Measurements from ENCODE around the gene CDH13. TPM values are rescaled to one million over a fixed set of nuclear protein-coding genes. Genes with fewer than 3 reads are reported as not detected.

Gene CDH13
- total and polyA plus RNA-seq, 7 donors, result 6.1 to 30.7 (median 22.8) TPM

DNA sequence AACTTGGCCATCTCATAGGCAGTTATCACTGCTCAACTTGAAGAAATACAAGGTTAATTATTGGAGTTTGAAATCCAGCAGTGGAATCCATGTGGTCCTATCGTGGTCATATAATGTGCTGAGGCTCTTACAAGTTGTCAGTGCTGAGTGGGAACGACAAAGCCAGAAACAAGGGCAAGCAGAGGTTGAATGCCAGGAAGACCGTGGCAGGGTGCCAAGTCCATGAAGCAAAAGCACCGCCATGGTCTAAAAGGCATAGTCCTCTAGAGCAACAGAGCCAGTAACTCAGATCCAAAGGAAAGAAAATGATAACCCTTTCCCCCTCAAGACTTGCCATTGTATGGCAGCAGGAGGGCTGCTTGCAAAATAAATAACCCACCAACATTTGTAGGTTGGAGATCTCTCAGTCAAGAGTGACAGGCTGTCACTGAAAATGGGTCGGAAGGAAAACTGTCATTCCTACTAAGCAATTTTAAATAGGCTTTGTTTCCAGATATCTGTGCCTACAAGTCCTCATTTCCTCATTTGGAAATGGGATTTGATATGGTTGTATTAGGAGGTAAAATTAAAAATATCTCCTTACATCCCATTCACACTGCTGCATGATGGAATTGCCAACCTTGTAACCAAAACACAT, 1144.7 kb downstream of the CDH13 start:
- Histone ChIP-seq H3K36me3 (ENCODE audit: insufficient read depth in 1 of 2, low read depth in 1 of 2) (no peaks in the 10 kb centered on the region), H3K4me1 (peaks cover 5% of the 10 kb centered on the region), H3K9me3 (no peaks in the 10 kb centered on the region), H3K27ac (no peak overlapping the region), H3K27me3 (ENCODE audit: insufficient read depth in 3 of 3, low read length in 2 of 3) (no peaks in the 10 kb centered on the region), H3K4me3 (no peak overlapping the region)
- 25 to 38% (median 28%) methylated on average over 5 of the region's 5 CpGs for WGBS, 3 donors
- ATAC-seq (peak in 3 of 4 donors; percentile 42 to 72 (median 52)), DNase-seq (peak; percentile 36 to 68)
- intact Hi-C loops (cut with DNase I), result no loop called here
- TF ChIP-seq, protein P1, sequence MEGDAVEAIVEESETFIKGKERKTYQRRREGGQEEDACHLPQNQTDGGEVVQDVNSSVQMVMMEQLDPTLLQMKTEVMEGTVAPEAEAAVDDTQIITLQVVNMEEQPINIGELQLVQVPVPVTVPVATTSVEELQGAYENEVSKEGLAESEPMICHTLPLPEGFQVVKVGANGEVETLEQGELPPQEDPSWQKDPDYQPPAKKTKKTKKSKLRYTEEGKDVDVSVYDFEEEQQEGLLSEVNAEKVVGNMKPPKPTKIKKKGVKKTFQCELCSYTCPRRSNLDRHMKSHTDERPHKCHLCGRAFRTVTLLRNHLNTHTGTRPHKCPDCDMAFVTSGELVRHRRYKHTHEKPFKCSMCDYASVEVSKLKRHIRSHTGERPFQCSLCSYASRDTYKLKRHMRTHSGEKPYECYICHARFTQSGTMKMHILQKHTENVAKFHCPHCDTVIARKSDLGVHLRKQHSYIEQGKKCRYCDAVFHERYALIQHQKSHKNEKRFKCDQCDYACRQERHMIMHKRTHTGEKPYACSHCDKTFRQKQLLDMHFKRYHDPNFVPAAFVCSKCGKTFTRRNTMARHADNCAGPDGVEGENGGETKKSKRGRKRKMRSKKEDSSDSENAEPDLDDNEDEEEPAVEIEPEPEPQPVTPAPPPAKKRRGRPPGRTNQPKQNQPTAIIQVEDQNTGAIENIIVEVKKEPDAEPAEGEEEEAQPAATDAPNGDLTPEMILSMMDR (IDR thresholded peaks at IDR 0.05), result no peak

DNA sequence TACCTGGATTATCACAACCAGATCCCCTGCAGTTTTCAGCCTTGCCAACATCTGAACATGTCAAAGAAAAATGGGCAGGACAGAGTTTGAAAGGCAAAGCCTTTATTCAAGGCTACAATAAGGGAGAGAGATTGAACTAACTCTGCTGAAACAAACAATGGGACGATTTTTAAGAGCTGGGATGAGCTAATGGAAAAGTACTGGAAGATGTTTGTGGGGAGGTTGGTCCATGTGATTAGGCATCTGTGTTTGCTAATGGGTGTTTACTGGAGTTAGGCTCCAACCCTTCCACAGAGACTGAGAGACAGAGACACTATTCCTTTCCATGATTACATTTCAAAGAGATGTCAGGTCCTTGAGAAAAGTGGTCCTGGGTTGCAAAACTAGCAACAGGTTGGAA, 1146.0 kb downstream of the CDH13 start:
- no peak for DNase-seq
- intact Hi-C loops (cut with DNase I), result no loop called here
- WGBS, 3 donors, result 41 to 49% (median 48%) methylated on average over 1 of the region's 1 CpG
- no peak overlapping the region for H3K27ac ChIP-seq
- H3K4me3 ChIP-seq, result no peak overlapping the region
- TF ChIP-seq, protein P1 (IDR thresholded peaks at IDR 0.05), result no peak
- H3K27me3 ChIP-seq (ENCODE audit: insufficient read depth in 3 of 3, low read length in 2 of 3), result no peaks in the 10 kb centered on the region
- H3K36me3 ChIP-seq (ENCODE audit: insufficient read depth in 1 of 2, low read depth in 1 of 2), result no peaks in the 10 kb centered on the region
- no peaks in the 10 kb centered on the region for H3K9me3 ChIP-seq
- no peak for ATAC-seq
- H3K4me1 ChIP-seq, result peaks cover 5% of the 10 kb centered on the region

DNA sequence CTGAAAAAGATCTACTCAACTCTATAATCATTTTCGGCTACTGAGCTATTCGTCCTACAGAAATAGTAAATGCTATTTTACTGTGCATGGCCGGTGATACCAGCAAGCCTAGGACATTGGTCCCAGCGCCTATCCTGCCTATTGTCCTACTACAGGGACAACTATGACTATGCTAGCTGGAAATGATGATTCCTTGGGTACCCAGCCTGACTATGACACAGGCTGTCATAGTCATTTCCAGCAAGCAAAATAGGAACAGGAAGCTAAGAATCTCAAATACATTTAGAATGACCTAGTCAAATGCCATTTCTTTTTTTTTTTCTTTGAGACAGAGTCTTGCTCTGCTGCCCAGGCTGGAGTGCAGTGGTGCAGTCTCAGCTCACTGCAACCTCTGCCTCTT, 1147.3 kb downstream of the CDH13 start:
- 92 to 96% (median 94%) methylated on average over 4 of the region's 4 CpGs for WGBS, 3 donors
- no peaks in the 10 kb centered on the region for H3K27me3 ChIP-seq (ENCODE audit: insufficient read depth in 3 of 3, low read length in 2 of 3)
- no peaks in the 10 kb centered on the region for H3K36me3 ChIP-seq (ENCODE audit: insufficient read depth in 1 of 2, low read depth in 1 of 2)
- TF ChIP-seq, protein P1 (IDR thresholded peaks at IDR 0.05), result no peak
- peaks cover 5% of the 10 kb centered on the region for H3K4me1 ChIP-seq
- ATAC-seq (no peak), DNase-seq (no peak)
- no peak overlapping the region for H3K27ac ChIP-seq
- no peak overlapping the region for H3K4me3 ChIP-seq
- no peaks in the 10 kb centered on the region for H3K9me3 ChIP-seq
- intact Hi-C loops (cut with DNase I), result no loop called here

DNA sequence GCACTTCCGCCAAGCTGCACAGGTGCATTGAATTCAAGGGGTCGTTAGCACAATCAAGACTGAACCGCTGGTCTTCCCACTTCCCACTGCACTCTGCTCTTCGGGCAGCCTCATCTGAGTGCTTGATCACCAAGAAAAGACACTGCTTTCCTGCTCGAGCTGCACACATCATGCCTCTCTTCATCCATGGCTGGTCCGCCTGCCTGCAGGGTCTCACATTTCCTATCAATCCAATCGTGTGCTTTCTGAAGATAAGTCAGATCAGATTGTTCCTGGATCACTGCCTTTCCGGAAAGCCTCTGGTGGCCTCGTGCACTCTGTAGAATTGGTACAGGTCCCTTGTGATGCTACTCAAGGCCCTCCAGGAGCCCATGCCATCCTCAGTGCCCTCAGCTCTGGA, 1150.2 kb downstream of the CDH13 start:
- no peaks in the 10 kb centered on the region for H3K9me3 ChIP-seq
- TF ChIP-seq, protein P1 (IDR thresholded peaks at IDR 0.05), result no peak
- DNase-seq, result no peak
- no peaks in the 10 kb centered on the region for H3K36me3 ChIP-seq (ENCODE audit: insufficient read depth in 1 of 2, low read depth in 1 of 2)
- no peak overlapping the region for H3K4me3 ChIP-seq
- H3K27me3 ChIP-seq (ENCODE audit: insufficient read depth in 3 of 3, low read length in 2 of 3), result no peaks in the 10 kb centered on the region
- H3K4me1 ChIP-seq, result no peaks in the 10 kb centered on the region
- no peak for ATAC-seq
- intact Hi-C loops (cut with DNase I), result no loop called here
- H3K27ac ChIP-seq, result no peak overlapping the region
- whole genome bisulfite sequencing, 3 donors, result 60 to 75% (median 61%) methylated on average over 9 of the region's 9 CpGs

DNA sequence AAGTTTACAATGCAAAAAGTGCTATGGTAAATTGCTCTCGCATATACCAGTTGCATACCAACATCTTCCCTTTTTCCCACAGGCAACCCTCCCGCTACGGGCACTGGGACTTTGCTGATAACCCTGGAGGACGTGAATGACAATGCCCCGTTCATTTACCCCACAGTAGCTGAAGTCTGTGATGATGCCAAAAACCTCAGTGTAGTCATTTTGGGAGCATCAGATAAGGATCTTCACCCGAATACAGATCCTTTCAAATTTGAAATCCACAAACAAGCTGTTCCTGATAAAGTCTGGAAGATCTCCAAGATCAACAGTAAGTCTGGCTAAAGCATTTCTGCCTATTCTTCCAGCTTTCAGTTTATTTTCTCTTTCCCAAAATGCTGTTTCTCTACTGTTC, 1153.1 kb downstream of the CDH13 start:
- TF ChIP-seq, protein P1 (IDR thresholded peaks at IDR 0.05), result no peak
- no peak overlapping the region for H3K4me3 ChIP-seq
- H3K36me3 ChIP-seq (ENCODE audit: insufficient read depth in 1 of 2, low read depth in 1 of 2), result peaks cover 0 to 7% of the 10 kb centered on the region in 2 donors
- WGBS, 3 donors, result 60 to 61% (median 60%) methylated on average over 6 of the region's 6 CpGs
- intact Hi-C loops (cut with DNase I), result no loop called here
- H3K4me1 ChIP-seq, result no peaks in the 10 kb centered on the region
- no peaks in the 10 kb centered on the region for H3K9me3 ChIP-seq
- DNase-seq, result no peak
- H3K27ac ChIP-seq, result no peak overlapping the region
- no peak for ATAC-seq
- no peaks in the 10 kb centered on the region for H3K27me3 ChIP-seq (ENCODE audit: insufficient read depth in 3 of 3, low read length in 2 of 3)

Data from psoas muscle (tissue), 8 donors.